ENCODE results near the gene ABI3.

DNA sequence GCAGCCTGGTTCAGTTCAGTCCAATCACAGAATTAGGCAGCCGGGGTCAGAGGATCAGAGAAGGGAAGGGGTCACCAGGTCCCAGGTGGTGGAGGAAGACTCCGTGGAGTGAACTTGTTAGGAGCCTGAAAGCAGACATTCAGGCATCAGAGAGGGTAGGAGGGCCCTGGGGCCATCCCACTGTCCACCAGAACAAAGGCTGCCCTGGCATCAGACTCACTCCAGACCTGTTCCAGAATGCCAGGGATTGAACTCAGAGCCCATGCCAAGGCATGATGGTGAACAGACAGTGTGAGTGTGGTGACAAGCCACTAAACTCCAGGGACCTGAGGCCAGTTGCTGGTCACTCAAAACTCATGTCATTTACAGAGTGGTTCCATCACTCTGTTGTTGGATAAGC lies 40.3 kb upstream of the ABI3 start:
- no peak for TF ChIP-seq POLR2A (IDR thresholded peaks at IDR 0.05)
- TF ChIP-seq, protein P1, sequence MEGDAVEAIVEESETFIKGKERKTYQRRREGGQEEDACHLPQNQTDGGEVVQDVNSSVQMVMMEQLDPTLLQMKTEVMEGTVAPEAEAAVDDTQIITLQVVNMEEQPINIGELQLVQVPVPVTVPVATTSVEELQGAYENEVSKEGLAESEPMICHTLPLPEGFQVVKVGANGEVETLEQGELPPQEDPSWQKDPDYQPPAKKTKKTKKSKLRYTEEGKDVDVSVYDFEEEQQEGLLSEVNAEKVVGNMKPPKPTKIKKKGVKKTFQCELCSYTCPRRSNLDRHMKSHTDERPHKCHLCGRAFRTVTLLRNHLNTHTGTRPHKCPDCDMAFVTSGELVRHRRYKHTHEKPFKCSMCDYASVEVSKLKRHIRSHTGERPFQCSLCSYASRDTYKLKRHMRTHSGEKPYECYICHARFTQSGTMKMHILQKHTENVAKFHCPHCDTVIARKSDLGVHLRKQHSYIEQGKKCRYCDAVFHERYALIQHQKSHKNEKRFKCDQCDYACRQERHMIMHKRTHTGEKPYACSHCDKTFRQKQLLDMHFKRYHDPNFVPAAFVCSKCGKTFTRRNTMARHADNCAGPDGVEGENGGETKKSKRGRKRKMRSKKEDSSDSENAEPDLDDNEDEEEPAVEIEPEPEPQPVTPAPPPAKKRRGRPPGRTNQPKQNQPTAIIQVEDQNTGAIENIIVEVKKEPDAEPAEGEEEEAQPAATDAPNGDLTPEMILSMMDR (IDR thresholded peaks at IDR 0.05), result no peak
